ENCODE results near the gene SLC35A4. TPM values are rescaled to one million over a fixed set of nuclear protein-coding genes. Genes with fewer than 3 reads are reported as not detected.

Gene SLC35A4
- total RNA-seq, 1 donor from 2014 or later: 59.9 TPM

DNA sequence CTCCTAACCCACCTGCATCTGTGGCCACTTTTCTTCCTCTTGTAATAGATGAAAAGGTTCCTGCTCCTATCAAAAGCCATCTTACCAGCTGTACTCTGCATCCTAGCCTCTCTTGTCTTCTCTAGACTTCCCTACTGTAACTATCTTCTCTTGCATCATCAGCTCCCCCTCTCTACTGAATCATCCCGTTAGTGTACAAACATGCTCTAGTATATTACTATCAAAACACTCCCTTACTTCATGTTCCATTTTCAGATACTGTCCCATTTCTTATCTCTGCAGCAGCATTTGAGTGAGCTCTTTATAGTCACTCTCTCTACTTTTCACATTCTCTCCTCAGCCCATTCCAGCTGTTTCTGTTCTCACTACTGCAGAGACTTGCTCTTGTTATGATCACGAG is 10.2 kb upstream of the SLC35A4 start:
- no peak overlapping the region for H3K4me3 ChIP-seq (ENCODE audit: insufficient read depth, low read depth, low read length)
- DNase-seq (ENCODE audit: low read depth) (peak; percentile 25), FAIRE-seq (no peak)
- H4K20me1 ChIP-seq (ENCODE audit: insufficient read depth, low read length): peaks cover 68% of the 10 kb centered on the region
- H3K4me3 Mint-ChIP-seq (ENCODE audit: unreplicated experiment): peak overlapping the region; percentile 90
- peaks cover 29% of the 10 kb centered on the region for H3K4me1 ChIP-seq (ENCODE audit: insufficient read depth, low read length)
- no peaks in the 10 kb centered on the region for H3K27me3 ChIP-seq (ENCODE audit: insufficient read depth, low read length)
- no peaks in the 10 kb centered on the region for H3K27me3 Mint-ChIP-seq (ENCODE audit: low read depth, unreplicated experiment)
- no peak overlapping the region for H3K9ac ChIP-seq (ENCODE audit: low read length)
- no peaks in the 10 kb centered on the region for H3K9me3 ChIP-seq (ENCODE audit: insufficient read depth, low read depth, low read length)
- no peaks in the 10 kb centered on the region for H3K9me3 Mint-ChIP-seq (ENCODE audit: unreplicated experiment)
- peaks cover 31% of the 10 kb centered on the region for H3K36me3 ChIP-seq (ENCODE audit: insufficient read depth, low read length)
- peak overlapping the region; percentile 86 for H3K4me2 ChIP-seq (ENCODE audit: low read length)
- no peak overlapping the region for H2AFZ ChIP-seq (ENCODE audit: low read depth, low read length)
- H3K4me1 Mint-ChIP-seq (ENCODE audit: low read depth, unreplicated experiment): peaks cover 32% of the 10 kb centered on the region
- peaks cover 58% of the 10 kb centered on the region for H3K79me2 ChIP-seq (ENCODE audit: insufficient read depth, low read length)
- no peak overlapping the region for H3K27ac Mint-ChIP-seq (ENCODE audit: unreplicated experiment)
- H3K36me3 Mint-ChIP-seq (ENCODE audit: low read depth, unreplicated experiment): peaks cover 33% of the 10 kb centered on the region
- no peak for TF ChIP-seq EZH2 (IDR thresholded peaks at IDR 0.05; ENCODE audit: insufficient read depth, low read length)
- TF ChIP-seq CTCF (IDR thresholded peaks at IDR 0.05; ENCODE audit: insufficient read depth, low read depth, low read length): no peak
- no peak overlapping the region for H3K27ac ChIP-seq (ENCODE audit: low read depth, low read length)

GRCh38 chr5:140555747-140556312 is 8.8 kb upstream of the SLC35A4 start:
- H3K4me1 ChIP-seq (ENCODE audit: insufficient read depth, low read length): peaks cover 29% of the 10 kb centered on the region
- H3K27me3 ChIP-seq (ENCODE audit: insufficient read depth, low read length): no peaks in the 10 kb centered on the region
- FAIRE-seq: no peak
- Mint-ChIP-seq H3K27me3 (ENCODE audit: low read depth, unreplicated experiment) (no peaks in the 10 kb centered on the region), H3K9me3 (ENCODE audit: unreplicated experiment) (no peaks in the 10 kb centered on the region), H3K4me1 (ENCODE audit: low read depth, unreplicated experiment) (peaks cover 28% of the 10 kb centered on the region), H3K27ac (ENCODE audit: unreplicated experiment) (peak overlapping the region; percentile 73), H3K4me3 (ENCODE audit: unreplicated experiment) (peak overlapping the region; percentile 90), H3K36me3 (ENCODE audit: low read depth, unreplicated experiment) (peaks cover 23% of the 10 kb centered on the region)
- TF ChIP-seq EZH2 (IDR thresholded peaks at IDR 0.05; ENCODE audit: insufficient read depth, low read length) (no peak), CTCF (IDR thresholded peaks at IDR 0.05; ENCODE audit: insufficient read depth, low read depth, low read length) (no peak)
- peak overlapping the region; percentile 91 for H3K27ac ChIP-seq (ENCODE audit: low read depth, low read length)
- no peaks in the 10 kb centered on the region for H3K9me3 ChIP-seq (ENCODE audit: insufficient read depth, low read depth, low read length)
- peaks cover 58% of the 10 kb centered on the region for H3K79me2 ChIP-seq (ENCODE audit: insufficient read depth, low read length)
- H2AFZ ChIP-seq (ENCODE audit: low read depth, low read length): no peak overlapping the region
- peak overlapping the region; percentile 86 for H3K4me3 ChIP-seq (ENCODE audit: insufficient read depth, low read depth, low read length)
- no peak for DNase-seq (ENCODE audit: low read depth)
- H3K4me2 ChIP-seq (ENCODE audit: low read length): peak overlapping the region; percentile 86
- peak overlapping the region; percentile 97 for H3K9ac ChIP-seq (ENCODE audit: low read length)
- H3K36me3 ChIP-seq (ENCODE audit: insufficient read depth, low read length): peaks cover 18% of the 10 kb centered on the region
- peaks cover 54% of the 10 kb centered on the region for H4K20me1 ChIP-seq (ENCODE audit: insufficient read depth, low read length)

DNA sequence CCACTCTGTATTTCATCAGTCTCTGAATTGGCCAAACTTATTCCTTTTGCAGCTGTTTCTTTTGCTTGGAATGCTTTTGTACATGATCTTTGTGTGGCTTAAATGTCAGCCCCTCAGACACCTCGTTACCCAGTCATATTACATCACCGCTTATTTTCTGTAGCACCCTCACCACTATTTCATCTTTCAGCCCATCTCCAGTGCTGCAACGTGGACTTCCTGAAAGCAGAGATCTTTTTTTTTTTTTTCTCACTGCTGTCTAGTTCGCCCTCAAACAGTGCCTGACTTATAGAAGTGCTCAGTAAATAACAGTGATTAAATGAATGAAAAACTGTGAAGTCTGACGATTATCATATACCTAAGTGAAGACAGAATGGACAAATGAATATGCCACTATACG is 8.2 kb upstream of the SLC35A4 start:
- Histone ChIP-seq H3K4me3 (ENCODE audit: insufficient read depth, low read depth, low read length) (peak overlapping the region; percentile 86), H3K27ac (ENCODE audit: low read depth, low read length) (peak overlapping the region; percentile 91), H3K4me2 (ENCODE audit: low read length) (peak overlapping the region; percentile 86), H3K4me1 (ENCODE audit: insufficient read depth, low read length) (peaks cover 29% of the 10 kb centered on the region), H4K20me1 (ENCODE audit: insufficient read depth, low read length) (peaks cover 48% of the 10 kb centered on the region), H3K9ac (ENCODE audit: low read length) (peak overlapping the region; percentile 97), H3K79me2 (ENCODE audit: insufficient read depth, low read length) (peaks cover 58% of the 10 kb centered on the region), H3K36me3 (ENCODE audit: insufficient read depth, low read length) (peaks cover 12% of the 10 kb centered on the region), H3K9me3 (ENCODE audit: insufficient read depth, low read depth, low read length) (no peaks in the 10 kb centered on the region), H3K27me3 (ENCODE audit: insufficient read depth, low read length) (no peaks in the 10 kb centered on the region), H2AFZ (ENCODE audit: low read depth, low read length) (no peak overlapping the region)
- H3K36me3 Mint-ChIP-seq (ENCODE audit: low read depth, unreplicated experiment): peaks cover 23% of the 10 kb centered on the region
- no peaks in the 10 kb centered on the region for H3K27me3 Mint-ChIP-seq (ENCODE audit: low read depth, unreplicated experiment)
- H3K4me1 Mint-ChIP-seq (ENCODE audit: low read depth, unreplicated experiment): peaks cover 28% of the 10 kb centered on the region
- DNase-seq (ENCODE audit: low read depth) (peak; percentile 53), FAIRE-seq (no peak)
- H3K9me3 Mint-ChIP-seq (ENCODE audit: unreplicated experiment): no peaks in the 10 kb centered on the region
- TF ChIP-seq EZH2 (IDR thresholded peaks at IDR 0.05; ENCODE audit: insufficient read depth, low read length) (no peak), CTCF (IDR thresholded peaks at IDR 0.05; ENCODE audit: insufficient read depth, low read depth, low read length) (no peak)
- H3K27ac Mint-ChIP-seq (ENCODE audit: unreplicated experiment): peak overlapping the region; percentile 73
- peak overlapping the region; percentile 90 for H3K4me3 Mint-ChIP-seq (ENCODE audit: unreplicated experiment)

Data from astrocyte (in vitro differentiated cells and primary cell).